GM12865 (cell line): Measurements from ENCODE around the gene AOPEP.

ENCODE experiments used
- DNase-seq: peaks from one replicate; pipeline ENCODE4 v3.0.0; 2010; ENCODE audit warnings: low read depth
- H3K4me3 ChIP-seq: 2 replicates; pipeline ENCODE4 v1.5.1; 2011; ENCODE audit warnings: mild to moderate bottlenecking, low read depth, low read length, control low read depth
- CTCF ChIP-seq: IDR thresholded peaks from 2 replicates; pipeline ENCODE4 v1.5.1; 2011; ENCODE audit warnings: low read length, control low read depth, low read depth, inconsistent platforms; ENCODE audit not compliant: insufficient read depth; ENCODE audit errors: missing control alignments

Gene AOPEP

GRCh38 chr9:95021166-95021886 lies 294.8 kb downstream of the AOPEP start:
- no peak for DNase-seq
- no peak overlapping the region for H3K4me3 ChIP-seq
- no peak for TF ChIP-seq CTCF

GRCh38 chr9:95022657-95023056 lies 296.2 kb downstream of the AOPEP start:
- no peak for TF ChIP-seq CTCF
- DNase-seq, result no peak
- no peak overlapping the region for H3K4me3 ChIP-seq

GRCh38 chr9:95023217-95024003 lies 296.9 kb downstream of the AOPEP start:
- TF ChIP-seq CTCF, result no peak
- H3K4me3 ChIP-seq, result no peak overlapping the region
- no peak for DNase-seq

DNA sequence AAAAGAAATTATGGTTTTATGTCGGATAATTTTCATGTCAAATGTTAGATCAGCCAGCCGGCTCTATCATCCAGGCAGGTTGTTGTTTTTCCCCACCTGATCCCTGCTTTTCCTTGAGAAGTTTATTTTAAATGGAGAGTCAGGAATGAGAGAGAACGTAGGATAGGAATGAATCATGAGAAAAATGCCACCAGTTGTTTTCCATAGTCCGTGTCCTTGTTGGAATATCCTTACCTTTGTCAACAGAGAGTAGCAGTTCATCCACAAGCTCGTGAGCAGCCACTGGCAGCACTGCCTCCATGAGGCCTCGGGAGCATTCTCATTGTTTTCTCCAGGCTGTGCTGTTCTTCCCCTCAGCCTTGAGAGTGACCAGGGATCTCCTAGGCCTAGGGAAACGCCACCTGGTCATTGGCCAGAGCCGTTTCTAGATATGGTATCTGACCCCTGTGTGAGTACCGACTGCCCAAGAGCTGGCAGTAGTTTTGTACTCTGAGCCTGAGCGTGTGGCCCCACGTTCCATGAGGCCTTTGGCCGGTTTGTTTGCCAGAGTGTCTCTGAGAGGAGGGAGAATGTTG lies 297.7 kb downstream of the AOPEP start:
- DNase-seq, result no peak
- no peak overlapping the region for H3K4me3 ChIP-seq
- TF ChIP-seq CTCF, result no peak

GRCh38 chr9:95025213-95026147 lies 299.0 kb downstream of the AOPEP start:
- DNase-seq, result no peak
- no peak for TF ChIP-seq CTCF
- H3K4me3 ChIP-seq, result no peak overlapping the region

GRCh38 chr9:95026148-95026524 lies 299.6 kb downstream of the AOPEP start:
- H3K4me3 ChIP-seq, result no peak overlapping the region

More at GRCh38 chr9:95026148-95026524, 299.6 kb downstream of the AOPEP start:
- no peak for TF ChIP-seq CTCF
- DNase-seq, result no peak
